ENCODE results near the gene E2F3. TPM values are rescaled to one million over a fixed set of nuclear protein-coding genes. Genes with fewer than 3 reads are reported as not detected.
"Not testable (repeated sequence)": the region's sequence is repeated elsewhere in the genome, so short reads cannot be mapped to it uniquely, and the experiment has no call there.

The E2F3 gene
- total RNA-seq, 6 experiments from 2014 or later: 16.3 to 18.5 (median 17.3) TPM

DNA sequence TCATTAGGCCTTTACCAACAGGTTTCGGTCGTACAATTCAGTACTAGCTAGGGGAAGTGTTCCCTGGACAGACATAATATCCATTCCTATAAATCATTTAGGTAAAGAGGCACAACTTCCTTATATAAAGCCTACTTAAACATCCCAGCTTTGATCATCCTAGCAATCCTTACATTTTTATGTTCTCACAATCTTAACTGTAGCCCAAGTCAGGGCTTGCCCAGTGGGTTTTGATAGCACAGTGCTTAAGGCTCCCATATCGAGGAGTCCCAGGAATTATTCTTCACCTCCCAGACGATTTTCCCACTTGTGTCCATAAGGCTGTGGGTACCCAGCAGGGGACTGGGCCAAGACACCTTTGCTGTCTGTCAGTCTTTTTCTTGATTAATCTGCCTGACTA, 63.2 kb downstream of the E2F3 start:
- H3K27ac Mint-ChIP-seq: no peak overlapping the region
- no peaks in the 10 kb centered on the region for H3K27me3 Mint-ChIP-seq (ENCODE audit: insufficient read depth)
- H3K4me1 Mint-ChIP-seq (ENCODE audit: low read depth): no peaks in the 10 kb centered on the region
- H3K36me3 Mint-ChIP-seq (ENCODE audit: low read depth): peaks cover 27% of the 10 kb centered on the region
- no peak for TF ChIP-seq CTCF (IDR thresholded peaks at IDR 0.05)
- H3K4me3 Mint-ChIP-seq: no peak overlapping the region
- DNase-seq: no peak
- no peaks in the 10 kb centered on the region for H3K9me3 Mint-ChIP-seq

DNA sequence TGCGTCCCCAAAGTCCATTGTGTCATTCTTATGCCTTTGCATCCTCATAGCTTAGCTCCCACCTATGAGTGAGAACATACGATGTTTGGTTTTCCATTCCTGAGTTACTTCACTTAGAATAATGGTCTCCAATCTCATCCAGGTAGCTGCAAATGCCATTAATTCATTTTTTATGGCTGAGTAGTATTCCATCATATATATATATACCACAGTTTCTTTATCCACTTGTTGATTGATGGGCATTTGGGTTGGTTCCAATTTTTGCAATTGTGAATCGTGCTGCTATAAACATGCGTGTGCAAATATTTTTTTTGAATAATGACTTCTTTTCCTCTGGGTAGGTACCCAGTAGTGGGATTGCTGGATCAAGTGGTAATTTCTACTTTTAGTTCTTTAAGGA, 63.9 kb downstream of the E2F3 start:
- H3K4me1 Mint-ChIP-seq (ENCODE audit: low read depth): not testable (repeated sequence)

GRCh38 chr6:20467437-20467836, 65.8 kb downstream of the E2F3 start:
- H3K4me1 Mint-ChIP-seq (ENCODE audit: low read depth): peaks cover 10% of the 10 kb centered on the region
- no peak for TF ChIP-seq CTCF (IDR thresholded peaks at IDR 0.05)
- H3K27me3 Mint-ChIP-seq (ENCODE audit: insufficient read depth): no peaks in the 10 kb centered on the region
- no peak for DNase-seq
- H3K4me3 Mint-ChIP-seq: no peak overlapping the region
- no peaks in the 10 kb centered on the region for H3K9me3 Mint-ChIP-seq
- H3K27ac Mint-ChIP-seq: no peak overlapping the region
- peaks cover 31% of the 10 kb centered on the region for H3K36me3 Mint-ChIP-seq (ENCODE audit: low read depth)

More for the DNA sequence above, 63.9 kb downstream of the E2F3 start:
- H3K27ac Mint-ChIP-seq; H3K4me3 Mint-ChIP-seq; DNase-seq; H3K9me3 Mint-ChIP-seq; H3K27me3 Mint-ChIP-seq (ENCODE audit: insufficient read depth): not testable (repeated sequence)
- peaks cover 31% of the 10 kb centered on the region for H3K36me3 Mint-ChIP-seq (ENCODE audit: low read depth)

DNA sequence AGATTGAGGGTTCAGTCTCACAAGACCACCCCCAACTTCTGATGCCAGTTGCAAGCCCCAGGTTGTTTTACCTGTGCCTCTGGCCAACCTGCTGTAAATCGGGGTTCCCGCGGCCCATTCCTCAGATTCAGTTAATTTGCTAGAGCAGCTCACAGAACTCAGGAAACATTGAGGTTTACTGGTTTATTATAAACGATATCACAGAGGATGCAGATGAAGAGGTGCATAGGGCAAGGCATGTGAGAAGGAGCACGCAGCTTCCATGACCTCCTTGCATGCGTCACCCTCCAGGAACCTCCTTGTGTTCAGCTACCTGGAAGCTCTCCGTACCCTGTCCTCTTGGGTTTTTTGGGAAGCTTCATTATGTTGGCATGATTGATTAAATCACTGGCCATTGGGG, 66.5 kb downstream of the E2F3 start:
- Mint-ChIP-seq H3K4me3 (no peak overlapping the region), H3K4me1 (ENCODE audit: low read depth) (peaks cover 15% of the 10 kb centered on the region)

GRCh38 chr6:20472748-20473147, 71.1 kb downstream of the E2F3 start:
- Mint-ChIP-seq H3K4me1 (ENCODE audit: low read depth) (peaks cover 15% of the 10 kb centered on the region), H3K36me3 (ENCODE audit: low read depth) (peaks cover 14% of the 10 kb centered on the region), H3K4me3 (no peak overlapping the region), H3K27me3 (ENCODE audit: insufficient read depth) (peaks cover 2% of the 10 kb centered on the region; the same call in 1 of the 2 replicates), H3K9me3 (no peaks in the 10 kb centered on the region), H3K27ac (no peak overlapping the region)
- TF ChIP-seq CTCF (IDR thresholded peaks at IDR 0.05): no peak
- DNase-seq: no peak

More for the DNA sequence above, 66.5 kb downstream of the E2F3 start:
- no peak for TF ChIP-seq CTCF (IDR thresholded peaks at IDR 0.05)
- no peak for DNase-seq
- Mint-ChIP-seq H3K27me3 (ENCODE audit: insufficient read depth) (no peaks in the 10 kb centered on the region), H3K9me3 (no peaks in the 10 kb centered on the region), H3K36me3 (ENCODE audit: low read depth) (peaks cover 31% of the 10 kb centered on the region), H3K27ac (no peak overlapping the region)

DNA sequence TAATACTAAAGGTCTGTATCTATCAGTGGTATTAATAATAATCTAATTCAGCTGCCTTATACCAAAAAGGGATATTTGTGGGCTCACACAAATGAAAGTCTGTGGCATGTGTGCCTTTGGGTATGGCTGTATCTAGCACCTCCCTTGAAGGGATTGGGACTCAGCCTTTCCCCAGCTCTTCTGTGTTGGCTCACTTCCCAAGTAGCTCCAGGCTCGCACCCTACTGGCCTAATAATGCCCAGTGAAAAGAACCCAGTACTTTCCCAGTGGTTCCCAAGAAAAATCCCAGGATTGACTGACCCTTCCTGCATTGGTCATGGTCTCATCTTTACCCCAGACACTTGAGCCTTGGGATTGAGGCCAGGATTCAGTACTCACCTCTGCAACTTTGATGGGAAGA, 71.8 kb downstream of the E2F3 start:
- H3K27ac Mint-ChIP-seq: no peak overlapping the region
- no peak overlapping the region for H3K4me3 Mint-ChIP-seq
- TF ChIP-seq CTCF (IDR thresholded peaks at IDR 0.05): no peak
- peaks cover 2% of the 10 kb centered on the region; the same call in 1 of the 2 replicates for H3K27me3 Mint-ChIP-seq (ENCODE audit: insufficient read depth)
- no peak for DNase-seq
- no peaks in the 10 kb centered on the region for H3K9me3 Mint-ChIP-seq
- peaks cover 14% of the 10 kb centered on the region for H3K36me3 Mint-ChIP-seq (ENCODE audit: low read depth)
- H3K4me1 Mint-ChIP-seq (ENCODE audit: low read depth): peaks cover 15% of the 10 kb centered on the region
